HEK293T (cell line): Measurements from ENCODE around the gene RPRD1B.

Experiments used
- BHLHE40 ChIP-seq: fragments of 450-650 bp; IDR thresholded peaks from 2 replicates; pipeline ENCODE4 v1.6.1; 2016; ENCODE audit warnings: mild to moderate bottlenecking, moderate library complexity, borderline replicate concordance
- FOXM1 ChIP-seq: fragments of 450-650 bp; IDR thresholded peaks from 2 replicates; pipeline ENCODE4 v1.6.1; 2017; ENCODE audit warnings: mild to moderate bottlenecking, borderline replicate concordance
- NFRKB ChIP-seq: fragments of 450-650 bp; IDR thresholded peaks from 2 replicates; pipeline ENCODE4 v1.6.1; 2016; ENCODE audit warnings: mild to moderate bottlenecking, moderate library complexity
- SP1 ChIP-seq: fragments of 450-650 bp; IDR thresholded peaks from 2 replicates; pipeline ENCODE4 v1.6.1; 2017

GRCh38 chr20:38083338-38084048, 49.9 kb downstream of the RPRD1B start:
- TF ChIP-seq FOXM1 (no peak), SP1 (no peak), NFRKB (no peak), BHLHE40 (no peak)
